AG10803 (cell line): Measurements from ENCODE around the gene GNAL.
"Not testable (repeated sequence)": the region's sequence is repeated elsewhere in the genome, so short reads cannot be mapped to it uniquely, and the experiment has no call there.

Experiments
- DNase-seq: peaks from one replicate; pipeline ENCODE4 v3.0.0; 2010; ENCODE audit warnings: low read depth
- H3K4me3 ChIP-seq: 2 replicates; pipeline ENCODE4 v1.5.1; 2011; ENCODE audit warnings: mild to moderate bottlenecking, low read length, control low read depth
- CTCF ChIP-seq: conservative IDR thresholded peaks from 2 replicates; pipeline ENCODE4 v1.5.1; 2011; ENCODE audit warnings: mild to moderate bottlenecking, low read length, control low read depth, inconsistent platforms

Gene GNAL

GRCh38 chr18:11908182-11909060 is 219.4 kb downstream of the GNAL start, which contains the start of gene MPPE1:
MPPE1 (minus strand) TSS chr18:11908317; CDS start chr18:11897264, 11,053 bp downstream.
- H3K4me3 ChIP-seq: peak within 1 kb of the TSS; percentile 85
- no peak for TF ChIP-seq CTCF
- peak; percentile 86 for DNase-seq

DNA sequence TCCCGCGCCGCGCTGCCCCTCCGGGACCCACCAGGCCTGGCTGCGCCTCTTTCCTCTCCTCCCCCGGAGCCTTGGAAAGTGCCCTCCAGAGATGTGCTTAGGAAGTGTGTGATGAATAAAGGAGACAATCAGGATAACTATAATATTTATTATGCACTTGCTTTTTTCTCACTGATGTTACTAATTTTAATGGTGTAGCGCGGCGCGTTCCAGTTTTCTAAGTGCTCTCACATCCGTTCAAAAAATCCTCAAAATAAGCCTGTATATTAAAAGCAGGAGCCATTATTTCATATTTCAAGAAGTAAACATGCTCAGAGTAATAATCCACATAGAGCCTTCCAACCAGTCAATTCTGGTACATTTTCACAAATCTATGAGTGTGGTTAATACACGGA is 220.0 kb downstream of the GNAL start:
- H3K4me3 ChIP-seq: peak overlapping the region; percentile 85
- no peak for TF ChIP-seq CTCF
- no peak for DNase-seq

- no peak for TF ChIP-seq CTCF
- H3K4me3 ChIP-seq: peak overlapping the region; percentile 85
- DNase-seq: peak; percentile 59
These were observed 220.5 kb downstream of the GNAL start for GRCh38 chr18:11909591-11910026.

- DNase-seq, H3K4me3 ChIP-seq: not testable (repeated sequence)
These were observed 227.8 kb downstream of the GNAL start for GRCh38 chr18:11916880-11917279.

GRCh38 chr18:11919522-11919921 is 230.5 kb downstream of the GNAL start:
- not testable (repeated sequence) for H3K4me3 ChIP-seq, DNase-seq

GRCh38 chr18:11923450-11923849 is 234.4 kb downstream of the GNAL start:
- no peak for TF ChIP-seq CTCF
- no peak overlapping the region for H3K4me3 ChIP-seq
- DNase-seq: no peak

DNA sequence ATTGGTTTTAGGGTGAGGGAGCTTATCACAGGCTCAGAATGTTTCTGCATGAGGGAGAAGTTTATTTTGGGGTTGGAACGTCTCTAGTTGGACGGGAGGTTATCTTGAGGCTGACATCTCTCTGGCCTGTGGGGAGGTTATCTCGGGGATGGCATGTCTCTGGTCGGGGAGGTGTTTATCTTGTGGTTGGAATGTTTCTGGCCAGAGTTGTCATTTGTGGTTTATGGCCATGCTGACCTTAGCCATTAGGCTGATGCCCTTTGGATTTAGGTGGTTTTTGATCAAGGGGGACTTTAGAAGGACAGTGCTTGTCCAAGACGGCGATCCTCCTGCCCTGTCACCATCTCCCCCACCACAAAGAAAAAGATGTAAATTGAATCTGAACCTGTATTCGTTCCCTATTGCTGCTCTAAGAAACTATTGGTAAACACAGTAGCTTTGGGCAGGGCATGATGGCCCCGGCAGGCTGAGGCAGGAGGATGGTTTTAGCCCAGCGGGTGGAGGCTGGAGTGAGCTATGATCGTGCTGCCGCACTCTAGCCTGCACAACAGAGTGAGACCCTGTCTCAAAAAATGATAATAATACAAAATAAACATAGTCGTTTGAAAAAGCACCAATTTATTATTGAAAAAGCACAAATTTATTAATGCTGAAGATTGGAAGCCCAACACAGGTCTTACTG is 236.9 kb downstream of the GNAL start:
- H3K4me3 ChIP-seq: no peak overlapping the region
- DNase-seq: no peak
- TF ChIP-seq CTCF: no peak

GRCh38 chr18:11927497-11927896 is 238.4 kb downstream of the GNAL start:
- no peak for DNase-seq
- TF ChIP-seq CTCF: no peak

More at GRCh38 chr18:11927497-11927896, 238.4 kb downstream of the GNAL start:
- H3K4me3 ChIP-seq: no peak overlapping the region
